ENCODE results near the gene GRSF1.
A peak's percentile ranks its signal among the peaks of the same experiment; 100 is the strongest.
"Not testable (repeated sequence)": the region's sequence is repeated elsewhere in the genome, so short reads cannot be mapped to it uniquely, and the experiment has no call there.

Gene GRSF1

GRCh38 chr4:70839589-70840093 is at the start of gene GRSF1:
Gene GRSF1 (minus strand): TSS chr4:70839890. CDS start chr4:70839827, 63 bp downstream.
- peak; percentile 83 for DNase-seq (ENCODE audit: low read depth)

- no peak for DNase-seq (ENCODE audit: low read depth)
These were observed 45.5 kb upstream of the GRSF1 start for GRCh38 chr4:70885174-70885573.

- no peak for DNase-seq (ENCODE audit: low read depth)
These were observed 41.0 kb upstream of the GRSF1 start for GRCh38 chr4:70880739-70881138.

GRCh38 chr4:70877556-70877955 is 37.9 kb upstream of the GRSF1 start:
- no peak for DNase-seq (ENCODE audit: low read depth)

- DNase-seq (ENCODE audit: low read depth), result no peak
These were observed 34.8 kb upstream of the GRSF1 start for GRCh38 chr4:70874268-70875156.

- no peak for DNase-seq (ENCODE audit: low read depth)
These were observed 33.5 kb upstream of the GRSF1 start for GRCh38 chr4:70873216-70873615.

GRCh38 chr4:70868778-70869177 is 29.1 kb upstream of the GRSF1 start:
- no peak for DNase-seq (ENCODE audit: low read depth)

- no peak for DNase-seq (ENCODE audit: low read depth)
These were observed 23.6 kb upstream of the GRSF1 start for GRCh38 chr4:70863099-70863790.

- DNase-seq (ENCODE audit: low read depth), result no peak
These were observed 19.4 kb upstream of the GRSF1 start for GRCh38 chr4:70859066-70859465.

- DNase-seq (ENCODE audit: low read depth), result no peak
These were observed 18.8 kb upstream of the GRSF1 start for GRCh38 chr4:70858454-70858853.

GRCh38 chr4:70855464-70855863 is 15.8 kb upstream of the GRSF1 start:
- DNase-seq (ENCODE audit: low read depth), result no peak

- no peak for DNase-seq (ENCODE audit: low read depth)
These were observed 9.6 kb upstream of the GRSF1 start for GRCh38 chr4:70849291-70849690.

GRCh38 chr4:70844180-70844579 is 4.5 kb upstream of the GRSF1 start:
- DNase-seq (ENCODE audit: low read depth), result no peak

GRCh38 chr4:70842761-70843435 is 3.2 kb upstream of the GRSF1 start:
- no peak for DNase-seq (ENCODE audit: low read depth)

- DNase-seq (ENCODE audit: low read depth), result no peak
These were observed 2.3 kb upstream of the GRSF1 start for GRCh38 chr4:70841951-70842350.

GRCh38 chr4:70841211-70841610 is 1.5 kb upstream of the GRSF1 start:
- DNase-seq (ENCODE audit: low read depth), result no peak

GRCh38 chr4:70840631-70841030 is 941 bp upstream of the GRSF1 start:
- not testable (repeated sequence) for DNase-seq (ENCODE audit: low read depth)

- not testable (repeated sequence) for DNase-seq (ENCODE audit: low read depth)
These were observed 447 bp upstream of the GRSF1 start for GRCh38 chr4:70840137-70840536.

GRCh38 chr4:70838666-70839588 is 763 bp downstream of the GRSF1 start:
- no peak for DNase-seq (ENCODE audit: low read depth)

- no peak for DNase-seq (ENCODE audit: low read depth)
These were observed 1.5 kb downstream of the GRSF1 start for GRCh38 chr4:70838204-70838603.

- DNase-seq (ENCODE audit: low read depth), result no peak
These were observed 3.6 kb downstream of the GRSF1 start for GRCh38 chr4:70836081-70836480.

Data from CMK (cell line).